Measurements from ENCODE around the gene BTBD9.
"Not testable (repeated sequence)": the region's sequence is repeated elsewhere in the genome, so short reads cannot be mapped to it uniquely, and the experiment has no call there.

Gene BTBD9

GRCh38 chr6:38649744-38650143, 10.0 kb upstream of the BTBD9 start:
- DNase-seq (ENCODE audit: low read depth in 2 of 2): no peak

DNA sequence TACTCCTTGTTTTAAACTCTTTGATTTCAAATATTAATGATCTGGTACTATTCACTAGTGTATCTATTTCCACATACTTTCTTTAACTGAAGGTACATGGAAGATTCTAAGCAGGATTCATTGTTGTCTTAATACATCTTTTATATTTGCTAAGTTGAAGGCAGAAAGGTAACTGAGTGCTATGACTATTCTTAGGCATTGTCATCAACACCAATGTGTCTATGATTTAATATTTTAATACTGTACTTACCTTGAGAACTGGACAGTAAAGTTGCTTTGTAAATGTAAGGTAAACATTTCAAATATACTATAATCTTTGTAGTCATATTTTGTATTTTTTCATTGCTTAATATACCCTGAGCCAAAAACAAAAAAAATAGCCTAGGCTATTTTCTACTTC, 8.9 kb upstream of the BTBD9 start:
- DNase-seq (ENCODE audit: low read depth in 2 of 2): no peak

DNA sequence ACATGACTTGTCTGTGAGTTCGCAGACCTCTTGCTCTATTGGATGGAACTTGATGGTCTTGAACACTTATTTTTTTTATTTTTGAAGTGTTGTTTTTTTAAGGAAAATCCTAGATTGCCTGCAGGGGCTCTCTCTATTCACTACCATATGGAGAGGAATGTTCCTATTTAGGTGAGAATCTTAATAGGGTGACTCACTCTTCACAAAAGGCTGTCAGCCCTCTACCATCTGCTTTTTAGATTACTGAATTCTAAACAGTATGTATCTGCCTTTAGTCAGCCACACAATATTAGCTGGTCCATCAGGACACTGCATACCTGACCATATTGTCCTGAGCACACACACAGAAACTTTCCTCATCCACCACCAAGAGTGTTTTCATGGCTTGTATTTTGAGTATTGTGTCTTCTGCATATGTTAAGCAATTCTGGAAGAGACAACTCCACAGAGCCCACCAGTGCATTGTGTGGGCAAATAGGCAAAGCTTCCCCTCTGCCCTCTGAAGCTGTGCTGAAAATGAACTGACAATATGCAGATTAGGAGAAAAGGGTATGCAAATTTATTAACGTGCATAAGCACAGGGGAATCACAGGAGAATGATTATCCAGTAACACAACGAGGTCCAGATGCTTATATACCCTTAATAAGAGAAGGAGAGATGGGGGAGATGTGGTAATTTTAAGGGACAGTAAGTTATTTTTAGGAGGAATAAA, 6.6 kb upstream of the BTBD9 start:
- no peak for DNase-seq (ENCODE audit: low read depth in 2 of 2)

DNA sequence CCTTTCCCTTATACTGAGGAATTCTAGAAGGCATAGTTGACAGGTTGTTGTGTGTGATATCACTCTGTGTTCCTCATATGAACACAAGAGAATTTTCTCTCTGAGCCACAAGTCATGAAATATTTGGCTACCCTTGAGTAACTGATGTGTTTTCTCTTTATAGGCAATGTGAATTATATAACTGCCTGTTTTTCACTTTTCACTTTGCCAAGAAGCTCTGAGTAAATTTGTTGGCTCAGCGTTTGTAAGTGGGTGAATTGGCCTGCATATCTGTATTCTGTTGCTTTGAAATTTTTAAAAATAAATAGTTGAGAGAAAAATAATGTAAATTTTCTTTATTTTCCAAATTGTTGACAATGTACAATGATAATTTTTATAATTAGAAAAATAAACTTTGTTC, 5.2 kb upstream of the BTBD9 start:
- no peak for DNase-seq (ENCODE audit: low read depth in 2 of 2)

DNA sequence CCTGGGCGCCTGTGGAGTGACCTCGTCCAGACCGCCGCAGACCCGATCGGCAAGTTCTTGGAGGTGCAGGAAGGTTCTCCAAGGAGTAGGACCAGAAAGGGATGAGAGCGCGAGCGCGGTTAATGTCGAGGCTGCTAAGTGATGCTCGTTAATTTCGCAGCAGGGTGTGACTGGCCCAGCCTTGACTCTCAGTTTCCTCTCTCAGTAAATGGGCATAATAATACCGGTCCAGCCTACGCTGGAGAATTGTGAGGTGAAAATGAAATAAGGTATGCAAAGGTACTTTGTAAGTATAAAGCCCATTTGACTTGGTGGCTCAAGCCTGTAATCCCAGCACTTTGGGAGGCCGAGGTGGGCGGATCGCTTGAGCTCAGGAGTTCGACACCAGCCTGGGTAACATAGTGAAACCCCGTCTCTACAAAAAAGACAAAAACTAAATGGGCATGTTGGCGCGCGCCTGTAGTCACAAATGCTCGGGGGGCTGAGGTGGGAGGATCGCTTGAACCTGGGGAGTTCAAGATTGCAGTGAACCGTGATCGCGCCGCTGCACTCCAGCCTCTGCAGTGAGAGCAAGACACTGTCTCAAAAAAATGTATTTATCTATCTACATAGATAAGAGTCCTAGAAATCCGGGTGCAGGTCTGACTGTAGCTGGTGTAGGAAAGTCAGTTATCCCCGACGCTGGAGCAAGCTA, 634 bp upstream of the BTBD9 start:
- no peak for DNase-seq (ENCODE audit: low read depth in 2 of 2)

DNA sequence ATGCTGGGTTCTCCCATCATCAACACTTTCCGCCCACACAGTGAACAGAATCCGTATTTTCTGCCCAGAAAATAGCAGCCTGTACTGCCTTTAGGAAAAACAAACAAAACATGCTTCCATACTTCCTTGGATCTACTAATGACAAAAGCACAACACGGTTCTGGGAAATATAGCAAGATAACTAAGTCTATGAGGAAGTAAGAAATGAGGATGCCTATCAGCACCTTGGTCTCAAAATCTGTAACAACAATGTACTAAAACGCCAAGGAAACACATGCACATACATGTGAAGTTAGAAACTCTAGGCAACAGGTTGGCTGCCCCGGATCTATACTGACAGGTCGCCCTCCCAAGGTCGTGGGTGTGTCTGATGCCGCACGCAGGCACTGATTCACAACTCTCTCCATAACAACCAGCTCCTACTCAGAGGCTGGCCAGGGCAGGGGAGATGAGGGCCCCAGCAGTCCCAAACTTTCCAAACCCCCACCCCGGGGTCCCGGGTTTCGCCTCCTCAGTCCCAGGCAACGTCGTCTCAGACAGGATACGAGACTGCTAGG, 710 bp downstream of the BTBD9 start:
- DNase-seq (ENCODE audit: low read depth in 2 of 2): peak; percentile 23 to 40

- DNase-seq (ENCODE audit: low read depth in 2 of 2): no peak
Measured at GRCh38 chr6:38637756-38638155, 2.0 kb downstream of the BTBD9 start.

DNA sequence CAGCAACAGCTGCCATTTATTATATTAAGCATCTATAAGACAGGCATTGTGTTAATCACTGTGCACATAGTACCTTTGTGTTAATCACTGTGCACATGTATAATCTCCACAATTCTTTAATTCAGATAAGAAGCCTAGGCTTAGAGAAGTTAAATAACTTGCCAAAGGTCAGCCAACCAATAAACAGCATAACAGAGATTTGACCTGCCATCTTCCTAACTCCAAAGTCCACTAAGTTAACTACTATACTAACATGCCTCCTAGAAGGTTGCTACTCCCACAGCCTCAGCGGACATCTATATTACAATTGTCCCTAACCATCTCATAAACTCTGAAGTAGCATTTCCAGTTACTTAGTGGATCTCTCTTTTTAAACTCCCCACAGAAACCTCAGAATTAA, 3.7 kb downstream of the BTBD9 start:
- no peak for DNase-seq (ENCODE audit: low read depth in 2 of 2)

- no peak for DNase-seq (ENCODE audit: low read depth in 2 of 2)
Measured at GRCh38 chr6:38634518-38634917, 5.2 kb downstream of the BTBD9 start.

DNA sequence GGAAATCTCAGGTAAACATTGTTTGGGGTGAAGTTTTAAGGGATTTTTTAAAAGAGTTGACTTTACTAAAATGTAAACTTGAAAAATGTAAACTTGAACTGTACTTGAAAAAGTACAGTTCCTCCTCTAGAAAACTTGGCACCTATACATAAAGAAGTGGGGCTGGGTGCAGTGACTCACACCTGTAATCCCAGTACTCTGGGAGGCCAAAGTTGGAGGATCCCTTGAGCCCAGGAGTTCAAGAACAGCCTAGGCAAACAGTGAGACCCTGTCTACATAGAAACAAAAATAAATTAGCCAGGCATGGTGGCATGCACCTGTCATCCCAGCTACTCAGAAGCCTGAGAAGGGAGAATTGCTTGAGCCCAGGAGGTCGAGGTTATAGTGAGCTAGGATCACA, 7.2 kb downstream of the BTBD9 start:
- DNase-seq (ENCODE audit: low read depth in 2 of 2): no peak

GRCh38 chr6:38631186-38631783, 8.4 kb downstream of the BTBD9 start:
- no peak for DNase-seq (ENCODE audit: low read depth in 2 of 2)

- DNase-seq (ENCODE audit: low read depth in 2 of 2): no peak
Measured at GRCh38 chr6:38625217-38625616, 14.5 kb downstream of the BTBD9 start.

DNA sequence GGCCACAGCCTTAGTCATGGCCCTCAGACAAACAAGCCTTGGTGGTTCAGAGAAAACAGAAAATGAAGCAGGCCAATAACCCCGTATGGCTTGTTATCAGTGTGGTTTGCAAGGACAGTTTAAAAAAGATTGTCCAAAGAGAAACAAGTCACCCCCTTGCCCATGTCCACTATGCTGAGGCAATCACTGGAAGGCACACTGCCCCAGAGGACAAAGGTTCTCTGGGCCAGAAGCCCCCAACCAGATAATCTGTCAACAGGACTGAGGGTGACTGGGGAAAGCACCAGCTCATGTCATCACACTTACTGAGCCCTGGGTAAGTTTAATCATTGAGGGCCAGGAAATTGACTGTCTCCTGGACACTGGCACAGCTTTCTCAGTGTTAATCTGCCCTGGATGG, 20.4 kb downstream of the BTBD9 start:
- not testable (repeated sequence) for DNase-seq (ENCODE audit: low read depth in 2 of 2)

DNA sequence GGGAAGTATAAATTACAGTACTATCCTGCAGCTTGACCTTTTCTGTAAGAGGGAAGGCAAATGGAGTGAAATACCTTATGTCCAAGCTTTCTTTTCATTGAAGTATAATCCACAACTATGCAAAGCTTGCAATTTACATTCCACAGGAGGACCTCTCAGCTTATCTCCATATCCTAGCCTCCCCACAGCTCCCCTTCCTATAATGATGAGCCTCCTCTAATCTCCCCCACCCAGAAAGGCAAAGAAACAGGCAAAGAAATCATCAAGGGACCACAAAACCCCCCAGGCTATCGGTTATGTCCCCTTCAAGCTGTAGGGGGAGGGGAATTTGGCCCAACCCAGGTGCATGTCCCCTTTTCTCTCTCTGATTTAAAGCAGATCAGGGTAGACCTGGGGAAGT, 21.4 kb downstream of the BTBD9 start:
- DNase-seq (ENCODE audit: low read depth in 2 of 2): not testable (repeated sequence)

DNA sequence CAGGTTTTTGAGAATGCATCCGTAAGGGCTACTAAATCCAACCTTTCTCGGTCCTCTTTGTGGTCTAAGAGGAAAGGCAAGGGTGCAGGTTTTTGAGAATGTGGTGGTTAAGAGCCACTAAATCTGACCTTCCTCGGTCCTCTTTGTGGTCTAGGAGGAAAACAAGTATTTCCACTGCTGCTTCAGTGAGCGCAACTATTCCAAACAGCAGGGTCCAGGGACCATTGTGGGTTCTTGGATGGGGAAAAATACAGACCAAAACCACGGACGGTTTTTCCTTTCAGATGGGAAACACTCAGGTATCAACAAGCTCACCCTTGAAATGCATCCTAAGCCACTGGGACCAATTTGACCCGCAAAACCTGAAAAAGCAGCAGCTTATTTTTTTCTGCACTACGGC, 21.9 kb downstream of the BTBD9 start:
- no peak for DNase-seq (ENCODE audit: low read depth in 2 of 2)

- DNase-seq (ENCODE audit: low read depth in 2 of 2): no peak
Measured at GRCh38 chr6:38612143-38612965, 27.4 kb downstream of the BTBD9 start.

GRCh38 chr6:38610050-38610625, 29.6 kb downstream of the BTBD9 start:
- no peak for DNase-seq (ENCODE audit: low read depth in 2 of 2)

GRCh38 chr6:38604700-38605099, 35.0 kb downstream of the BTBD9 start:
- no peak for DNase-seq (ENCODE audit: low read depth in 2 of 2)

DNA sequence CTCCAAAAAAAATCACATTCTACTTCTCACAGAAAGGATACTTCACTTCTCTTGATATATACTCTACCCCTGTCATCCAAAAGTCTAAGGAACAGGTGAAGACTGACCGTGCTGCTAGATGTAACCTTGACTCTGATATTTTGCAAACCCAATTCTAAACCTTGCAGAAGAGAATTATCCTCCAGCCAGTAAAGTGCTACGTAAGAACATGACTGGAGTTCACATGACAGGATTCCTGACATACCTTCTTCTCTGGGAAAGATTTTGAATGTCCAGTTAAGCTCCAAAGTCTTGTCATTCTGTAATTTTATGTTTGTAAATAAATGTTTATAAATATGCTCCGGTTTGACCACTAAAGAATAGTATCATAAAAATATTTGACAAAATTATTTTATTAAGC, 35.8 kb downstream of the BTBD9 start:
- DNase-seq (ENCODE audit: low read depth in 2 of 2): no peak

DNA sequence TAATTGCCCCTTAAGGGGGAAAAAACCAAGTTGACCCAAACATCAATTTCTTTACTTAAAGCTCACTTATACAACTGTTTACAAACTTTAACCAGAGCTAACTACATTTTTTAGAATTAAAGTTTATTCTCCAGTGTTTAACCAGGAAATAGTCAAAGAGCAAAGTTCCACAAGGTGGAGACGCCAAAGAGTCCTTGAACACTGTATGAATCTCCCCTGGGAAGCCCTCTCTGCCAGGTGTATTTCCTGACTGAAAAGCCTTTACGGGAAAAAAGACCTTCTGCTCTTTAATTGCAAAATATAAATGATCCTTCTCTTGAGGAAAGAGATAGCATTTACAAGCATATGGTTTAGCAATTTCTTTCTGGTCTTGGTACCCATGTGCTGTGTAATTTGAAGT, 36.2 kb downstream of the BTBD9 start:
- DNase-seq (ENCODE audit: low read depth in 2 of 2): no peak

- DNase-seq (ENCODE audit: low read depth in 2 of 2): no peak
Measured at GRCh38 chr6:38599966-38600550, 39.7 kb downstream of the BTBD9 start.
